Loucy (cell line): ENCODE measurements around the gene DCP2.

ENCODE experiments used
- EZH2phosphoT487 ChIP-seq: fragments of 200-600 bp; IDR thresholded peaks from 2 replicates; pipeline ENCODE4 v1.6.1; 2018; ENCODE audit warnings: antibody characterized with exemption, mild to moderate bottlenecking, moderate library complexity, borderline replicate concordance
- TF ChIP-seq, protein P1 (sequence below): fragments of 200-600 bp; sonication (generic); conservative IDR thresholded peaks from 2 replicates; pipeline ENCODE4 v1.5.1; 2014; ENCODE audit warnings: mild to moderate bottlenecking, antibody characterized with exemption, low read length

DNA sequence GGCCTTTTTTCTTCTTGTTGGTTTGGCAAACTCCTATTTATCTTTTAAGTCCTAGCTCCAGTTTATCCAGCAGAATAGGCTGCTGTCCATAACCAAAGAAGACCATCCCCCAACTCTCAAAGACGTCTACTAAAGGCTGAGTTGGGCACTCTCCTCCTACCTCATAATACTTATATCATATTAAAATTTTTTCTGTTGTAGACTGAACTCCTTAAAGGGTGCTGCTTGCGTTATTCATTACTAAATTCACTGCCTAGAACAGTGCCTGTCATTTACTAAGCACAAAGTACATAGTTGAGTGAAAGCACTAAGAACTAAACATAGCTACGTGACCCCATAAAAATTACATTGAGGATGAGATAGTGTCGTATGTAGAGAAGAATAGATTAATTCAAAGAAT is 21.7 kb downstream of the DCP2 start:
- TF ChIP-seq, protein P1, sequence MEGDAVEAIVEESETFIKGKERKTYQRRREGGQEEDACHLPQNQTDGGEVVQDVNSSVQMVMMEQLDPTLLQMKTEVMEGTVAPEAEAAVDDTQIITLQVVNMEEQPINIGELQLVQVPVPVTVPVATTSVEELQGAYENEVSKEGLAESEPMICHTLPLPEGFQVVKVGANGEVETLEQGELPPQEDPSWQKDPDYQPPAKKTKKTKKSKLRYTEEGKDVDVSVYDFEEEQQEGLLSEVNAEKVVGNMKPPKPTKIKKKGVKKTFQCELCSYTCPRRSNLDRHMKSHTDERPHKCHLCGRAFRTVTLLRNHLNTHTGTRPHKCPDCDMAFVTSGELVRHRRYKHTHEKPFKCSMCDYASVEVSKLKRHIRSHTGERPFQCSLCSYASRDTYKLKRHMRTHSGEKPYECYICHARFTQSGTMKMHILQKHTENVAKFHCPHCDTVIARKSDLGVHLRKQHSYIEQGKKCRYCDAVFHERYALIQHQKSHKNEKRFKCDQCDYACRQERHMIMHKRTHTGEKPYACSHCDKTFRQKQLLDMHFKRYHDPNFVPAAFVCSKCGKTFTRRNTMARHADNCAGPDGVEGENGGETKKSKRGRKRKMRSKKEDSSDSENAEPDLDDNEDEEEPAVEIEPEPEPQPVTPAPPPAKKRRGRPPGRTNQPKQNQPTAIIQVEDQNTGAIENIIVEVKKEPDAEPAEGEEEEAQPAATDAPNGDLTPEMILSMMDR: no peak
- TF ChIP-seq EZH2phosphoT487: no peak
